Activated CD4-positive, alpha-beta T cell treated with anti-CD3 and anti-CD28 coated beads for 24 hours (primary cell): ENCODE results near the gene SH3RF3.
A peak's percentile ranks its signal among the peaks of the same experiment; 100 is the strongest.

Experiments used
- DNase-seq, 2 donors: peaks; one replicate each; pipeline ENCODE4 v3.0.0-alpha.2; 2020; ENCODE audit warnings: low read depth in 2 of 2

Gene SH3RF3

DNA sequence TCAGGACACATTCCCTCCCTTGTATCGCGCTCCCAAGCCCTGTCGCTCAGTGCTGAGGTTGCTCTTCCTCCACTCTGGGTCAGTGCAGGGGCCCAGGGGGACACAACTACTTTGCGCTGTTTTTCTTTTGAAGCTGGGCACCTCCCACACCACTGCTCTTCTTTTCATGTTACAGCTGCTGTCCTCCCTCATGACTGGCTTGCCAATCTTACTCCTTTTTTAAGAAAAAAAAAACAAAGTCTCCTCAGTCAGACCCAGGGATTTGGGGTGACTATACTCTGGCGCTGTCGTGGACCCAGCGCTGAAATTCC is 264.6 kb downstream of the SH3RF3 start:
- no peak for DNase-seq

DNA sequence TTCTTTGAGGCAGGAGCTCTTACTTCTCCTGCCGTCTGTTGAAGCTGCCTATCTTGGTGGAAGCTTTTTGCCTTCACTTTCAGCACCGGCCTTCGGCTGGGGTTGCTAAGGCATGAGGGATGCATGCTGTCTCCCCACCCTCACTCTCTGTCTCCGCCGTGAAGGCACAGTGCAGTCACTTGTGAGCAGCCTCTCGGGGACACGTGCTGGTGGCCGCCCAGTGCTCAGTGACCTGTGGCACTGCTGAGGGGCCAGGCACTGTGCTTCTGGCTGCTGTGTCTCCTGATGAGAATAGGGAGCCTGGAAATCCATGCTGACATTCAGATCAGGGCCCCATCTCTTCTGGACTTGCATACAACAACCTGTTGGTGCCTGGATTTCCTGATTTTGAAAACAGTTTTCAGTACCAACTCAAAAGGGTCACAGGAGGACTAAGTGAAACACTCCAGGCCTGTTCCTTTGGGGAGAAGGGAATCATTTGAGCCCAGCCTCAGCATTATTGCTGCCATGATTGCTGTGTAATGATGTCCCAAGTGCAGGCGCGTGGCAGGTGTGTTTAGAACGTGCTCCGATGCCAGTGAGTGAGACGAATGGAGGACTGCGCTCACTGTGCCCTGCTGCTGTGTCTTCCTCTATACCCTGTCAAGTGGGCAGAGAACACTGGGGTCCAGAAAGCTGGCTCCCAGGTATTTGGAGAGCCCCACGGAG is 266.6 kb downstream of the SH3RF3 start:
- no peak for DNase-seq

DNA sequence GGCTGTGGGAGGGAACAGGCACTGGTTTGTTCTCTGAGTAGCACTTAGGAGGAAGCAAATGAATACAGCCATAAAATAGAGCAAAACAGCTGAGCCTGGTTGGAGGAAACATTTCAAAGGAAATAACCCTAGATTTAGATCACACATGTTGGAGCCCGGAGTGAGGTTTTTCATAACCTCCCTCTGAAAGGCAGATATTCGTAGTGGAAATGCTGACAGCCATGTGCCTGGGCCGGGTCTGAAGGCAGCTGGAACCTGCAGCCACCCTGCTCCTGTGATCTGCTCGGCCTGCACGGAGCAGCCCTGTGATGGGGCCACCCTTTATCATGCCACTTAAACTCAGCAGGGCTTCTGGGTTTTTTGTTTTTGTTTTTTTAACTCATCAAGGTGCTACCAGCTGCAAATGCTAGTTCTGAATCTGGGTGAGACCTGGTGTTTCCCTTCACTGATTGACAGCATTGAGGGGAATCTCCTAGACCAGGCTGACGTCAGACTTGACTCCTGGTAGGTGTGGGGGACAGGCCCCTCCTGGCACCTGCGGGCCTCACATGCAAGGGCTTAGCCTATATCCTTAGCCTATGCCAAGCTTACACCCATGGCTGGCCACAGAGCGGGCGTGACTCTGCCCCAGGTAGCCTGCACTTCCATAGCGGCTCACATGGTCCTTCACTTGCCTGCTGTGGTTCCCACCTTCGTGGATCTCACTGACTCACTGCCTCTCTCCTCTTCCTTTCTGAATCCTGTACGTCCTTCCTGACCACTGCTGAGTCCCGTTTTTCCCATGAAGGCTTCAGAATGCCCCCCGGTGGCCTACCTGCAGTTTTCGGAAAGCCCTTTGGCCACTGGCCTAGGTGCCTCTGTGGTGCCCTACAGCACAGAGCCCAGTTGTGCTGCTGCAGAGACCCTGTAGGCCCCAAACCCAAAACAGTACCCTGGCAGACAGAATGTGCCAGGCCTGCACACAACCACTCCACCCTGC is 267.5 kb downstream of the SH3RF3 start:
- no peak for DNase-seq

DNA sequence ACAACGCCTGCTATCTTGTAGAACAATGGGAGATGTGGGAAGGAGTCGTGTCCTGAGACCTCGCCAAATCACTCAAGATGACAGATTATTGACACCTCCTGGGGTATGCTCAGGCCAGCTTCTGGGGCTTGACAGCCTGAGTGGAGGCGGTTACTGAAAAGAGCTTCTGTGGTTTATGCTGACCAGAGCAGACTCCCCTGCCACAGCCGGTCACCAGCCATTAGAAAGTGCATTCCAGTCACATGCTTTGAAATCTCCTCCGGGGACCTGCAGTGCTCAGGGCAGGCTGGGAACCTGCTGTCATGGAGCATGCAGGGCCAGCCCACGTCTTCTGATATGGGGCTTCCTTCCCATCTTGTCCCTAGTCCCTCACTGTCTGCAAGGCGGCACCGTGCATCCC is 268.9 kb downstream of the SH3RF3 start:
- no peak for DNase-seq

DNA sequence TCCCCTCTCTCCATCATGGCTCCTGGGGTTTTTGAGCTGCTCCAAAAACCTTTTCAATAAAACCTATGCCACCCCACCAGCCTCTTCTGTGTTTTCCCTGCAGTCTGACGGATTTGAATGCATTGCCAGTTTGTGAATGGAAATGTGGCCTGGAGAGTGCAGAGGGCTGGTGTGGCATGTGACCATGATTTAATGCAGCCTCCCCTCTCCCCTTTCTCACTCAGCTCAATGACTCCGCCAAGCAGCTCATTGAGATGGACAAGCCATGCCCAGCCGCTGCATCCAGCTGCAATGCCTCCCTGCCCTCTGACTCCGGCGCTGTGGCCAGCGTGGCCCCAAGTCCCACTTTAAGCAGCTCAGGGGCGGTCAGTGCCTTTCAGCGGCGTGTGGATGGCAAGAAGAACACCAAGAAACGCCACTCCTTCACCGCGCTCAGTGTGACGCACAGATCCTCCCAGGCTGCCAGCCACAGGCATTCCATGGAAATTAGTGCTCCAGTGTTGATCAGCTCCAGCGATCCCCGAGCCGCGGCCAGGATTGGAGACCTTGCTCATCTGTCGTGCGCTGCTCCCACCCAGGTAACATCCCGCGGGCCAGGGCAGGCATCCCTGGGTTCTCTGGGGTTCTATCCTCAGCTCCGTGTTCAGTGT is 269.5 kb downstream of the SH3RF3 start:
- no peak for DNase-seq

DNA sequence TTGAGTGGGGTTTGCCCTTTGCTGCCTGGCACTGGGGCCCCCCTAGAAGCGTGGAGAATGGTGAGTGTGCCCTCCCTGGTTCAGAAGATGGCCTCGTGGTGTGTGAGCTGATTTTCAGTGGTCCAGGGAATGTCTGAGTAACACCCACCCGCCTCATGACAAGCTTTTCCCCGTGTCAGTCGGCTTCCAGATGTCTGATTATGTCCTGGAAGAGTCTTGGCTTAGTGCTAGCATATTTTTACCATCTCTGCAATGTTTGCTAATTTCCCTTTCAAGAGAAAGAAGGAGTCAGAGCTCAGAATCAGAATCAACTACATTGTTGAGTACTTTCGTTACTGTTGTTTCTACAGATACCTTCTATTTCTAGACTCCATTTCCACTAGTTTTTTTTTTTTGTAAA is 270.1 kb downstream of the SH3RF3 start:
- no peak for DNase-seq

DNA sequence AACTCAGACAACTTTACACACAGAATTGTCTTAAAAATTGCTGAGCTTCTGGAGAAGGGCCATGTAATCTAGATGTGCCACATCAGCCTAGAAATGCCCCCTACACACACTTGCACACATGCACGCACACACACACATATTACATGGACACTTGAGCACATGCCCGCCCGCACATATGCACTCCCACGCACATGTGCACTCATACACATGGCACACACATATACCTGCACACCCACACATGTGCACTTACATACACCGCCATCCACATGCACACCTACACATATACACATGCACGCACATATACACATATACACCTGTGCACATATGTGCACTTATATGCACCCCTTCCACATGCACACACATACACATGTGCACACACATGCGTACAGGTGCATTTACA is 271.1 kb downstream of the SH3RF3 start:
- DNase-seq: no peak

DNA sequence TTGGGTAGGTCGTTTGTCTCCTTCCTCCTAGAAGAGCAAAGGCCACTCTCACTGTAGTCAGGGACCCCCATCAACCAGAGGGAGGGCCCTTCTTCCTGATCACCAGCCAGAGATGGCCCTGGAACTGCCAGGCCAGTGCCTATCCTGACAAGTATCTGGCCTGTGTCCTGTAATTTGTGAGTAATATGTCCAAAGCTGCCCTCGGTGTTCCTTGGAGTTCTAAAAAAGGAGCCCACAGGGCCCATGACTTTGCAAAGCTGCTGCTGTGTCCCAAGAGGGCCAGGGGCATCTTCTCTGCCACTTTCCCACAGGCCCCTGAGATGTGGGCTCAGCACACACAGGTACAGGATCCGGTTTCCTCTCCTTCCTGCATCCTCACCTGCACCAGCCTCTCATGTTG is 272.4 kb downstream of the SH3RF3 start:
- DNase-seq: no peak

DNA sequence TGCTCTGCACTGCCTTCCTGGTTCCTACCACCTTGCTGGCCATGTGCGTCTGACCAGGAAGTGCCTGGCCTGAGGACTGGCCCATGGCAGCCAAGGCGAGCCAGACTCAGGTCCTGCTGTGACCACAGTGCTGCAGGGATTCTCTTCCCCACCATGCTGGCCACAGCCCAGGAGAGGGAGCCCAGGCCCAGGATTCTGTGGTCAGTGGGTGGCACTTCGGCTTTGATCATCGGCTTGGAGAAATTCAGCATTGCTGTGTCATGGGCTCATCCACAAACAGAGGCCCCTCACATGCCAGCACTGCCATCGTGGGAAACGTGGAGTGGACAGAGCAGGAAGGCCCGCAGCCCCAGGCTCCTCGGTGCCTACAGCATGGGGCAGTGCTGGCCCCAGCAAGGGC is 273.2 kb downstream of the SH3RF3 start:
- DNase-seq: no peak

DNA sequence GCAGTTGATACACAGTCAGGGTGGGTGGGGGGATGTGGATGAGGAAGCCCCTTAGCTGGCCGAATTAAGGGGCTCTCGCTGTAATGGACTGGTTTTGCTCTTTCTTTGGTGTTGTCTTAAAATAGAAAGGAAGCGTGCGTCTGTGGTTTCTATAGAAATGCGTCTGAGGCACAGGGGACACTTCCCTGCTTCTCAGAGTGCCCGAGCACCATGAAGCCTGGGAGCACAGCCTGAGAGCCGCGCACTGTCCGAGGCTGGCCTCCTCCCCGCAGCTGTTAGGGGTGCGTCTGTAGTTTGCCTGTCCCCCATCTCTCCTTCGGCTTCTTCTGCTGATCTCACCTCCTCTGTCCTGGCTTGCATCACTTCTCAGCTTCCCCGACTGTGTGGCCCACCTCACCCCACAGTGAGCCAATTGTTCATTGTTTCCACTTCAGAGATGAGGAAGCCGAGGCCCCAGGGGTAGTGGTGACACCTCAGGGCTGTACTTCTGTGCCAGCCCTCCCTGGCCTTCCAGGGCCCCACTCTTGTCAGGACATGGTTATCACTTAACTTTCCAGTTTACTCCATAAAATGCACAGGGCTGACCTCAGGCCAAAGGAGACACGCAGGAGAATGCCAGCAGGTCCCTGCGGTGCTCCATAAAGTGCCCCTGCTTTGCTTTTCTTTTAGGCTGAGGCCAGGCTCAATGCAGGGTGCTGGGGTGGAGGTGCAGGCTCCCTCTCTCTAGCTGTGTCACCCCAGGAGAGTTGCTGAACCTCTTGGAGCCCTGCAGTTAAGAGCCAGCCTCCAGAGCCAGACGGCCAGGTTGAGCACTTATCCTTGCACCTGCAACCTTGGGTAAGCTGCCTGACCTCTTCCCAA is 274.2 kb downstream of the SH3RF3 start:
- peak in 1 of 2 donors; percentile 7 for DNase-seq

DNA sequence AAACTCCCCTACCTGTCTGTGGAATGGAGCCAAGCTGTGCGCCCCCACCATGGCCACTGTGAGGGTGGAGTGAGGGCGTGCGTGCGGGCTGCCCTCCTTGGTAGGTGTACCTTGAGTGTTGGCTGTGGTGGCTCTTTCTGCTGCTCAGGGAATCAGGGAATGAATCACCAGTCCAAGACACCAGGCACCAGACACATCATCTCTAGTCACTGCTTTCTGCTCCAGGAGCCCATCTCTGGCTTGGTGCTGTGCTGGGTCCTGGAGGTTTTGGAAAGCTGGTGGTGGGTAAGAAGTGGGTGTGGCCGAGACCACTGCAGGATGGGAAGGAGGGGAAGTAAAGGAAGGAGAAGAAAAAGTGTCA is 274.8 kb downstream of the SH3RF3 start:
- DNase-seq: no peak

DNA sequence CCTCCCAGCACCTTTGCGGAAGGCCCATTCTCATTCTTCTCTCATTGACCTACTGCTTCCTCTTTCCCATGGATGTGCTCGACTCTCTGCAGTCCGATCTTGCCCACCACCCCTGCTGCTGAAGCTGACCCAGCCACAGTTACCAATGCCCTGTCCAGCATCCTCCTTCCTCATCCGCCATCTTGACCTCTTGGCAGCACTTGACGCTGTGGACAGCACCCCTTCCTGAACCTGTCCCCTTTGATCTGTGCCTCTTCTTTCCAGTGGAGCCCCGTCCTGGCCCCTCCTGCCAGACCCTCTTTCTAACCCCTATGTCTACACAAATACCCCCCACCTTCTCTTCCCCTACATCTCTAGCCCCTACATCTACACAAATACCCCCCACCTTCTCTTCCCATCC is 275.7 kb downstream of the SH3RF3 start:
- DNase-seq: no peak

DNA sequence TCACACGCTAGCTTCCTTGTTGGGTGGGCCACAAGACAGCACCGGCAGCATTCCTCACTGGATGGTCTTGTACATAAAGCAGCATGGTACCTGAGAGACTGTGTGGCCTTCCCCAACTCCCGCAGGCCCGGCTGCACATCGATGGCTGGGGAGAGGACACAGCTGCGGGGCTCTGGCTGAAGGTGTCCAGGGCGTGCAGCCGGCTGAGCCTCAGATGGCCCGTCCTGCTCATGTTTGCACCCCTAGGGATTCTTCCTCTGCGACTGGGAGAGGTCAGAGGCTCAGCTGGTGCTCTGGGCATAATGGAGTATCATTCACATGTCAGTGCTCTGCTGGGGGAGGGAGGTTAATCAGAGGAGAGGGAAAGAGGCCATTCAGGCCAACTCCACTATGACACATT is 276.9 kb downstream of the SH3RF3 start:
- DNase-seq: no peak

DNA sequence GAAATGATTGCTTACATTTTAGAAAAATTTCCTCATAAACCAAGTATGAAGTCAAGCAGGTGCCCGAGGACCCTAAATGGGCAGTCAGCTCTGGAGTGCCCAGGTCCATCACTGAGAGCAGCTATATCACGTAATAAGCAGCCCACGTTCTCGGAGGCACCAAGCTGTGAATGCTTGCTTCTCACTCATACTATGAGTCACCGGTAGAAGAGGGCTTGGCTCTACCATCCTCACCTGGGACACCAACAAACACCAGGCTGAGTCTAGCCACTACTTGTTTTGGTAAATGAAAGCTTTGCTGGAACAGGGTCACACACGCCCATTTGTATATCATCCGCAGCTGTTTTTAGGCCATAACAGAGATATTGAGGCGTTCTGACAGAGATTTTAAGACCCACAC is 277.3 kb downstream of the SH3RF3 start:
- DNase-seq: no peak

DNA sequence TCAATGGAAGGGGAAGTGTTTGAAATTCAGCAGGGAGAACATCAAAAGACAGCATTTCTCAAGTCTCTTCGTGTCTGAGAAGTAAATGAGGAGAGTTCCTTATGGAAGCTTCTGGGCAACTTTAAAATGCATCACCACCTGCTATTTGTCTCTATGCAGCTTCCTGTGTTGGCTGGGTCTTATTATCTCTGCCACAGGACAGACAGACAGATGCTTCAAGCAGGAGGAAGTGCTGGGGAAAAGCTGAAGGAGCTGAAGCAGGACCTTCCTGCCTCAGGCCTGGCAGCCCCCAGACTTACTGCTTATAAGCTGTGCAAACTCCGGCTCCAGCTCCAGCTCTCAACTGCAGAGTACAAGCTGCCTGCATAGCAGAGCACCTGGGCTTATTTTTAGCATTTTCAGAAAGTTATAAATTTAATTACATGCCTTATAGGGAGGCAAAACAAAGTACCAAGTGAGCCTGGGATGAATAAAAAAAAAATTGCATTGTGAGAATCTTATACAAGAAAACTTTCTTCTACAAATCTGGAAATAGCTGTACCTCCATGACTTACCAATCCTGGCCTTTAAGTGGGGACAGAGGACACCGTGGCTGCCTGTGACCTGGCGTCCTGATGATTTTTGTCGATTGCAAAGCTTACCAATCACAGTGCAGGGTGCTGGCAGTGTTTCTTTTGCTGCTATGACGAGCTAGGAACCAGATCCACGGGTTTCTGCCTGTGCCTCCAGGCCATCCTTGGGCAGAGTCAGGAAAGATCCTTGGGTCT is 278.5 kb downstream of the SH3RF3 start:
- no peak for DNase-seq

DNA sequence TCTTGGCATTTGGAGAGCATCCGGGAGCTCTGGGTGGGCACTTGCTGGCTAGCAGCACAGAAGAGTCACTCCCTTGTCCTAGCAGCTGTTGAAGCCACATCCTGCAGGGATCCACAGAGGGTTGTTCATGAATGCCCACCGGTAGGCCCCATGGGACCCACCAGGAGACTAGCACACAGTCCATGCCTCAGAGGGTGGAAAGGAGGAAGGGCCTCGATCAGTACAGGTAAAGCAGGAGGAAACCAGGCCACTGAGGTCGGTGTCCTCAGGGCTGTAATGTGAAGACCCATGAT is 279.0 kb downstream of the SH3RF3 start:
- no peak for DNase-seq

DNA sequence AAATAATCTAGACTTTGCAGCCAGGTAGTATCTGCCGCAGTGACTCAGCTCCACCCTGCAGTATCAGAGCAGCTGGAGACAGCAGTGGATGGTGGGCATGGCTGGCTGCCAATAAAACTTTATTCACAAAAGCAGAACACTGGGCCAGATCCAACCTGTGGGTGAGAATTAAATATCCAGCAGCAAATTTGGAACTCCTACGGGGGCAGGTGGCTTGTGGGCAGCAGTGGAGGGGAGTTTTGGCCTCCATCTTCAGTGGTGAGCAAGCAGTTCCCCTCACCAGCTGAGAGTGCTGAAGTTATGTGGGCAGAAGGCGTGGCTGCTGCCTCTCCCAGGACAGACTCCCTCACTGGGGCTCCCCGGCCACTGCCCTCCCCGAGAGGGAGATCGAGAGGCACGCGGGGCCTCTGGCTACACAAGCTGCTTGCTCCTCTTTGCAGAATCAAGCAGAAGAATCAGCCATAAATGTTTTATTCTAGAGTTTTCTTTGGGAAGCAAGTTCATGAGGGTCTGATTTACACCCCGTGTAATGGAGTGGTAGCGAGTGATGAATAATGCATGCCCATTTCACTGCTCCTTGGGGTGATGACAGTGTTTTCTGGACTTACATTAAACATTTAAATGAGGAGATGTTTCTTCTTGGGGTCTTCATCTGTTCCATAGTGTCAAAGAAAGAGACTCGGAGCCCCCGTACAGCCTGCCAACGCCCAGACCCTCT is 280.5 kb downstream of the SH3RF3 start:
- DNase-seq: no peak

DNA sequence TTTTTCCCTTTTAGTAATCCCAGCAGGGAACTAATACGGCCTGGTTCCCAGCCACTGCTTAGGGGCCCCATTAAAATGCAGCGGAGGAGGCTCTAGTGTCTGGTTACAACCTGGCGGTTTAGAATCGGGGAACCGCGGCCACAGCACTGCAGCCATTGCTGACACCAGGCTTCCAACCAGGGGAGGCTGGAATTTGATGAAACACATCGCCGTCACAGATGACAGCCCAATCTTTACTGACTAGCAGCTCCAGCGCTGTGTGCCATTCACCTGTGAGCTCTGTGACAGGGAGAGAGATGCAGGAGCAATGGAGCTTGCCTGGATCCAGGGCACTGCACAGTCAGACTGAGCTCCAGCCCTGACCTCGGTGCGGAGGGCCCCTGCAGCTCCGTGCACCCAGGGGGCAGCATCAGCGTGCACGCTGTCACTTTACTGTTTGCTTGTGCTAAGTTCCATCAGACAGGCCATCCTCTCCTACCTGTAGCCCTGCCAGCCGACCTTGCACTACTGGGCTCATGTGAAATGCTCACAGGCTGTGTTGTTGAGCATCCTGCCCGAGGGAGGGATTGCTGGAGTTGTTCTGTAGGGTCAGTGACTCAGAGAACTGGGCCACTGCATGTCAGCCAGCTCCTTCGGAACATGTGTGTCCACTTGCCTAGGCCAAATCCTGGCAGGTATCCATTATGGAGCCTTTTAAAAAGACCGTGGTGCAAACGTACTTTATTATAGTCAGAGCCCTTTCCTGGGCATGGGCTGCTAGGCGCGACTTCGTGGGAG is 281.2 kb downstream of the SH3RF3 start:
- no peak for DNase-seq

DNA sequence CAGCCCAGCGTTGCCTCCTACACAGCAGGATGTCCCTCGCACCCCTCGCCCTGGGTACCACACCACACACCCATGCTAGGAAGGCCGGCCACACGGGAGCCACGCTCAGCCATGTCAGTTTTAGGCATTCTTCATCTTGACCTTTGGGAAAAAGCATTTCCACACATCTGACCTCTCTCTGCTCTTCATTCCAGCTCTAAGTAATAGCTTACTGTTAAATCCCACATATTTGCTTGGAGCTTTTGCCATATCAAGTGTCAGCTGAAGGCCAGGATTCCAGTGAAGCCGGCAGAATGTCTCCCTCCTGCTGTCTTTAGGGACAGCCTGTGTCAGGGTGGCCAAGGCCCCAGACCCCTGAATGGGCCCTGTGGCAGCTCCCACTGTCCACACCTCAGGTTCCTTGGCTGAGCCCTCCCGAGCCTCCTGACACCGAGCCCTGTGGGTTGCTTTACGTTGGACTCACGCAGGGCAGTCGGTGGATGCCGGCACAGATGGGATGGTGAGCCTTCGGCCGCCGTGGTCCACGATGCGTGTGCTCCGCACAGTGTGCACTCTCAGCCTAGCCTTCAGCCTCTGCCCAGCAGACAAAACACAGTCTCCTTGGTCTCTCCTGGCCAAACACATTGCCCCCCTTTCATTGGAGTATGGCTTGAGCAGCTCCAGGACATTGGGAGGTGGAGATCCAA is 282.8 kb downstream of the SH3RF3 start:
- no peak for DNase-seq
